Fibroblast of skin of abdomen (primary cell): ENCODE data around the gene BICDL2. TPM values are rescaled to one million over a fixed set of nuclear protein-coding genes. Genes with fewer than 3 reads are reported as not detected.
"Not testable (repeated sequence)": the region's sequence is repeated elsewhere in the genome, so short reads cannot be mapped to it uniquely, and the experiment has no call there.

Experiments
- DNase-seq: peaks from one replicate; pipeline ENCODE4 v3.0.0-alpha.2; 2013
- polyA plus RNA-seq, 2 experiments: library from polyadenylated mRNA; unstranded; fragments of 120-200 nt; gene quantifications; one replicate each; pipeline ENCODE4 v1.2.1, GENCODE V29; 2013; ENCODE audit not compliant: insufficient read length in 2 of 2

The BICDL2 gene, protein sequence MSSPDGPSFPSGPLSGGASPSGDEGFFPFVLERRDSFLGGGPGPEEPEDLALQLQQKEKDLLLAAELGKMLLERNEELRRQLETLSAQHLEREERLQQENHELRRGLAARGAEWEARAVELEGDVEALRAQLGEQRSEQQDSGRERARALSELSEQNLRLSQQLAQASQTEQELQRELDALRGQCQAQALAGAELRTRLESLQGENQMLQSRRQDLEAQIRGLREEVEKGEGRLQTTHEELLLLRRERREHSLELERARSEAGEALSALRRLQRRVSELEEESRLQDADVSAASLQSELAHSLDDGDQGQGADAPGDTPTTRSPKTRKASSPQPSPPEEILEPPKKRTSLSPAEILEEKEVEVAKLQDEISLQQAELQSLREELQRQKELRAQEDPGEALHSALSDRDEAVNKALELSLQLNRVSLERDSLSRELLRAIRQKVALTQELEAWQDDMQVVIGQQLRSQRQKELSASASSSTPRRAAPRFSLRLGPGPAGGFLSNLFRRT
- 0.06 TPM for polyA plus RNA-seq (2013, experiment 1 of 2; ENCODE audit: insufficient read length)
- polyA plus RNA-seq (2013, experiment 2 of 2; ENCODE audit: insufficient read length), result 0.09 TPM

GRCh38 chr16:3036726-3037315 lies at the start of gene BICDL2:
Gene BICDL2 (minus strand): TSS chr16:3036944. CDS start chr16:3035496, 1,448 bp downstream.
- DNase-seq, result no peak

DNA sequence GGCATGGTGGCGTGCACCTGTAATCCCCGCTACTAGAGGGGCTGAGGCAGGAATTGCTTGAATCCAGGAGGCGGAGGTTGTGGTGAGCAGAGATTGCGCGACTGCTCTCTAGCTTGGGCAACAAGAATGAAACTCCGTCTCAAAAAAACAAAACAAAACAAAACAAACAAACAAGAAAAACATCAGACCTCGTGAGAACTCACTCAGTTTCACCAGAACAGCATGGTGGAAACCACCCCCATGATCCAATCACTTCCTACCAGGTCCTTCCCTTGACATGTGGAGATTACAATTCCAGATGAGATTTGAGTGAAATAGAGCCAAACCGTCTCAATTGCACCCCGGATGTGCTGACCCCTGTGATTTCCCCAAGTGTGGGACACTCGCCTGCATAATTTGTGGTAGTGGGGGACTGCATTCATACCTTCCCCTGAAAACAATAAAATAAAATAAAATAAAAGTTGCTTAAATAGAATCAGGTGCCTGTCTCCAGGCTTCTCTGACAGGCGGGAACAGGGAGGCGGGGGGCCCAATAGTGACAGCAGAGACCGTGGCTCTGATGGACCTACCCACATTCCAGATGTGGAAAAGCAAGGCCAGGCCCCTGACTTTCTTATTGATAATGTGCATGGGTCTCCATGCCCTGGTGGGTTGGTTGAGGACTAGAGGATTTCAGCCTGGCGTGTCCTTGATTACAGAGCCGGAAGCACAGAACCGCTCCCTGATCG lies 49.3 kb upstream of the BICDL2 start:
- DNase-seq, result no peak

DNA sequence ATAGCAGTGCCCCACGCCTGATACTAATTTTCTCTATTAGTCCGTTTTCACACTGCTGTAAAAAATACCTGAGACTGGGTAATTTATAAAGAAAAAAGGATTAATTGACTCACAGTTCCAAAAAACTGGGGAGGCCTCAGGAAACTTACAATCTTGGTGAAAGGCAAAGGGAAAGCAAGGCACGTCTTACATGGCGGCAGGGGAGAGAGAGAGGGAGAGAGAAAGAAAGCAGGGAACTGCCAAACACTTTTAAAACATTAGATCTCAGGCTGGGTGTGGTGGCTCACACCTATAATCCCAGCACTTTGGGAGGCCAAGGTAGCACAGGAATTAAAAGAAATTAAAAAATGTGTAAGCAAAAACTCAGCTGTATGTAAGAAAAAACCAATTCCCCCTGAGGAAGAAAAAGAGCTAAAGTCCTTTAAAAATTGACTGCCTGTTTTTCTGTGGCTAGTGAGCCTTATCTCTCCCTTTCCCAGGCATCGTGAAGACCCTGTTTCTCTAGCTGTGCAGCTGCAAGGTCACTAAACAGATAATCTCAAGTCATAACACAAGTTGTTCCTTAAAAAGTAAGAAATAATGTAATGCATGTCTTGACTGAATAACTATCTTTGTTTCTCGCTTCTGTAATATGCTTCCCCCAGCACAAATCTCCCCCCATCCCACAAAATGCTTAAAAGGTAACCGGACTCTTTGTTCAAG lies 48.4 kb upstream of the BICDL2 start:
- DNase-seq, result no peak

GRCh38 chr16:3084491-3084890 lies 47.7 kb upstream of the BICDL2 start:
- DNase-seq, result no peak

GRCh38 chr16:3083408-3083807 lies 46.7 kb upstream of the BICDL2 start:
- not testable (repeated sequence) for DNase-seq

DNA sequence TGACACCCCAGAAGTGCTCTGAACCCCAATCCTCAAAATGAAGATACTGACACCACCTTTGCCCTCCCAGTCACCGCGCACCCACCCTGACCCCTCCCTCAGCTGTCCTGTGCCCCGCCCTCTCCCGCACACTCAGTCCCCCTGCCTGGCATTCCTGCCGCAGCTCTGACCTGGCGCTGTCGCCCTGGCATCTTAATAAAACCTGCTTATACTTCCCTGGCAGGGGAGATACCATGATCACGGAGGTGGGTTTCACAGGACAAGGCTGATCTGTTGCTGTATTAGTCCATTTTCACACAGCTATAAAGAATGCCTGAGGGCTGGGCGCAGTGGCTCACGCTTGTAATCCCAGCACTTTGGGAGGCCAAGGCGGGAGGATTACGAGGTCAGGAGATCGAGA lies 45.2 kb upstream of the BICDL2 start:
- not testable (repeated sequence) for DNase-seq

GRCh38 chr16:3080024-3080423 lies 43.3 kb upstream of the BICDL2 start:
- no peak for DNase-seq

DNA sequence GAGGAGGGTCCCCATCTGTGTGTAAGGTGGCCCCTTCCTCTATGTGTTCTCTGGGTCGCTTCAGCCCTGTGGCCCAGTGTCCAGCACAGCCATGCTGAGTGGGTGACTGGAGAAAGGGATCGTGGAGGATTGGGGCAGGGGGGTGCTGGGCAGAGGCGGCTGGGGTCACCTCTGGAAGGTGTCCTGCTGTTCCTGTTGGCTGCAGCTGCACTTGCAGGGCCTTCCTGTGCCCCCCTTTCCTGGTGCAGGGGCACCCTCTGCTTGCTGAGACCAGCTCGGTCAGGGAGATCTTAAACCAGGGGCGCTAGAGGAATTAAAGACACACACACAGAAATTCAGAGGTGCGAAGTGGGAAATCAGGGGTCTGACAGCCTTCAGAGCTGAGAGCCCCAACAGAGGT lies 39.8 kb upstream of the BICDL2 start:
- DNase-seq, result no peak

DNA sequence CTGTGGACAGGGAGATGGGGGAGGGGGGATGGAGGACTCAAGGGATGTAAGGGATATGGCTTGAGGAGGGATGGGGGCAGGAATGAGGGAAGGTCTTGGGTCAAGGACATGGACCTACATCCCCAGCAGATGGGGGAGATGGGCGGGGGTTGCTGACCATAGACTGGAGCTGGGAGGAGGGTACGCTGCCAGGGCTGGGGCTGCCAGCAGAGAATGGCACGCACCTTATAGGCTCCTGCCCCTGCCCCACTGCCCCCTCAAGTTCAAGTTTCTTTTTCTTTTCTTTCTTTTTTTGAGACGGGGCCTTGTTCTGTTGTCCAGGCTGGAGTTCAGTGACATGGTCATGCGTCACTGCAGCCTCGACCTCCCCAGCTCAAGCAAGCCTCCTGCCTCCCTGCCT lies 39.2 kb upstream of the BICDL2 start:
- DNase-seq, result not testable (repeated sequence)

DNA sequence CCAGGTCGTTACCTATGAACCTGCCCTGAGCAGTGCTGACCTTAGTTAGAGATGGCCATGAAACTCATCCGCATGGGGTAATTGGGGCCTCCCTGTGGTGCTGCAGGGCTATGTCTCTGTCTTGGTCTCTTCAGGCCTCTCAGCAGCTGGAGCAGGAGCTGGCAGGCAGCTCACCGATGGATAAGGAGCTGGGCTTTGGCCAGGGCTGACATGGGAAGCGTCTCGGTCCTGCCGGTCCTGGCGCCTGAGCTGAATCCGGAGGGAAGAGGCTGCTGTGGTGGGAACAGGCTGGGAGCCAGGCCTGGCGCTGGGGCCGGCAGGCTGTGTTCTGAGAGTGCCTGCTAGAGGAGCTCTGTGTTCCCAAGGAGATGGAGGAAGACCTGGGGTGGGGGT lies 38.8 kb upstream of the BICDL2 start:
- no peak for DNase-seq

GRCh38 chr16:3074860-3075522 lies 38.2 kb upstream of the BICDL2 start:
- no peak for DNase-seq

- DNase-seq, result no peak
Observed at GRCh38 chr16:3073448-3073847, 36.7 kb upstream of the BICDL2 start.

GRCh38 chr16:3072576-3073263 lies 36.0 kb upstream of the BICDL2 start:
- DNase-seq, result not testable (repeated sequence)

DNA sequence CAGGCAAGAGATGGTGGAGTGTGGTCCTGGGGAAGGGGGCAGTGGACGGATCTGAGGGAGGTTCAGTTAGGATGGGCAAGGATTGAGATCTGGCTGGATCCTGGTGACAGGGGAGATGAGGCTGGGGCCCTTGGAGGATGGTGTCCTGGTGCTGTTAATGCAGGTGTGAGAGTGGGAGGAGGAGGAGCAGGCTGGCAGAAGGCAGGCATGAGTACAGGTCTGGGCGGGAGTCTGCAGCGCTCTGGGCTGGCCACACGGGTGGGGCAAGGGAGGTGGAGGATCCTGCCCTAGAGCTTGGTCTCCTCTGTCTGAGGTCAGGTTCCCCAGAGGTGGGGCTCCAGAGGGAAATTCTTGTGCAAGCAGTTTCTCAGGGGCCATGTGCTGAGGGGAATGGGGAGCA lies 35.4 kb upstream of the BICDL2 start:
- not testable (repeated sequence) for DNase-seq

DNA sequence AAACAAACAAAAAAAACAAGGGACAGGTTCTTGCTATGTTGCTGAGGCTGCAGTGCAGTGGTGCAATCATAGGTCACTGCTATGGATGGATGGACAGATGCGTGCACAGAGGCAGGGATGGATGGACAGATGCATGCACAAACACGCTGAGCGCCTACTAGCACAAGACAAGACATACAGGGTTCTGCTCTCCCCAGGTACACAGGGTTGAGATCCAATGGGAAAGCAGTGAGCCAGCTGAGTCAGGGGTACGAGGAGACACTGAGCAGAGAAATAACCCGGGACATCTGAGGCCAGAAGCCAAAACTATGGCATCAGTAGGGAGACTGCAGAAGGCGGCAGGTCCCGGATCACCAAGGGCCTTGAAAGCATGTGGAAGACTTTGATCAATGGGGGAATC lies 34.9 kb upstream of the BICDL2 start:
- DNase-seq, result no peak

GRCh38 chr16:3070608-3071111 lies 33.9 kb upstream of the BICDL2 start:
- no peak for DNase-seq

DNA sequence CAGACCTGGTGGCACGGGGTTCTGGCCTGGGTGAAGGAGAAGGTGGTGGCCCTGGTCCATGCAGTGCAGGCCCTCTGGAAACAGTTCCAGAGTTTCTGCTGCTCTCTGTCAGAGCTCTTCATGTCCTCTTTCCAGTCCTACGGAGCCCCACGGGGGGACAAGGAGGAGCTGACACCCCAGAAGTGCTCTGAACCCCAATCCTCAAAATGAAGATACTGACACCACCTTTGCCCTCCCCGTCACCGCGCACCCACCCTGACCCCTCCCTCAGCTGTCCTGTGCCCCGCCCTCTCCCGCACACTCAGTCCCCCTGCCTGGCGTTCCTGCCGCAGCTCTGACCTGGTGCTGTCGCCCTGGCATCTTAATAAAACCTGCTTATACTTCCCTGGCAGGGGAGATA lies 32.4 kb upstream of the BICDL2 start:
- not testable (repeated sequence) for DNase-seq

DNA sequence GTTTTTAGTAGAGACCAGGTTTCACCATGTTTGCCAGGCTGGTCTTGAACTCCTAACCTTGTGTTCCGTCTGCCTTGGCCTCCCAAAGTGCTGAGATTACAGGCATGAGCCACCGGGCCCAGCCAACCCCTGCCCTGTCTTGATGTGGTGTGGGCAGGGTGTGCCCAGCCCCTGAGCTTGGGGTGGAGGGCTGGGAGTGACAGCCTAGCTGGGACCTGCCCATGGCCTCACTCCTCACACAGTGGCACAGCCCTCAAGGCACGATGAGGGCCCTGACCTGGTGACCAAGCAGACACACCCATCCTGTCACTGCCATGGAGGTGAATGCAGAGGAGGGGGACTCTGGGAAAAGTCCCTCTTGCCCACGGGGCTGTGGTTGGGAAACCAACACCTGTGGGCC lies 31.7 kb upstream of the BICDL2 start:
- DNase-seq, result no peak

DNA sequence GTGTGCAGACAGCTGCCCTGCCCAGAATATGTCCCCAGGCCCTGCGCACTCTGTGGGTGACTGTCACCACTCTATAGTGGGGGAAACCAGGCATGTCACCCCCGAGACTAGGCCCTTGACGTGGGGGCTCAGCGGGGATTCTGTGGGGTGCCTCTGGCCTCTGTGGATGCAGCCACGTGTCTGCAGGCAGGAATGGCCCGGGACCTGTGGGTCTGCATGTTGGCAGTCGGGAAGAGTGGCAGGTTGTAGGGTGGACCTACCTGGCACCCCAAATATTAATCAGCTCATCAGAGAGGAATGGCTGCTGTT lies 29.6 kb upstream of the BICDL2 start:
- DNase-seq, result no peak

- no peak for DNase-seq
Observed at GRCh38 chr16:3065742-3066439, 29.1 kb upstream of the BICDL2 start.
